ENCODE results near the gene PDE4D.

DNA sequence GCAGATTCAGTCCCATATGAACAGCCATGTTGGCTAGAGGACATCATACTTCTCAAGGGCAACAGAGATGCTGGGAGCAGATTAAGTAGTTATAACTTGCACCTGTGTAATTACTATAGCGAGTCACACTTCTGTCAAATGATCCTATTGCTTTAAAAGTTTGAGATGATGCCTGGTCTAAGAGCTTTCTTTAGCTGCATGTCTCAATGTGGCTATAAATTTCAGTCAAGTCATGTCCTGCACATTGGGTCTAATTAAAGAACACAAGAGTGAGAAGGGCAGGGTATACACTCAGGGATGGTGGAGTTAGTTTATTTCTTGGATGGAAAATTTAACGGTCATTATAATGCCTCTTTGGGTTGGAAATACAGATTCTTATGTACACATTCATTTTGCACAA is 753.4 kb downstream of the PDE4D start:
- no peak for TF ChIP-seq CTCF (IDR thresholded peaks at IDR 0.05)
- no peak for TF ChIP-seq EP300 (IDR thresholded peaks at IDR 0.05)
- TF ChIP-seq POLR2A (IDR thresholded peaks at IDR 0.05): no peak
